NOMO-1 treated with DMSO at 0.1 percent for 48 hours (cell line): ENCODE results near the gene MAPK14.

Source experiments
- DNase-seq: peaks from one replicate; lab custom pipeline; 2025; ENCODE audit not compliant: unreplicated experiment; lab: John Stamatoyannopoulos, UW

Gene MAPK14

DNA sequence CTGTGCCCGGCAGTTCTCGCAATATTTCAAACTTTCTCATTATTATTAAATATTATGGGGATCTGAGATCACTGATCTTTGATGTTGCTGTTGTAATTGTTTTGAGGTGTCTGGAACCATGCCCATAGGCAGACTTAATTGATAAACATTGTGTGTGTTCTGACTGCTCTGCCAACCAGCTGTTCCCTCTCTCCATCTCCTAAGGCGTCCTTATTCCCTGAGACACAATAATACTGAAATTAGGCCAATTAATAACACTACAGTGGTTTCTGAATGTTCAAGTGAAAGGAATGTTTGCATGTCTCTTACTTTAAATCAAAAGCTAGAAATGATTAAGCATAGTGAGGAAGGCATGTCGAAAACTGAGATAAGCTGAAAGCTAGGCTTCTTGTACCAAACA is 7.6 kb downstream of the MAPK14 start:
- no peak for DNase-seq

- DNase-seq: peak; percentile 42
These were observed 10.7 kb downstream of the MAPK14 start for GRCh38 chr6:36038120-36038876.

GRCh38 chr6:36039112-36039511 is 11.5 kb downstream of the MAPK14 start:
- DNase-seq: no peak

GRCh38 chr6:36040958-36041357 is 13.3 kb downstream of the MAPK14 start:
- DNase-seq: no peak

GRCh38 chr6:36042618-36043260 is 15.1 kb downstream of the MAPK14 start:
- no peak for DNase-seq

- DNase-seq: peak; percentile 25
These were observed 22.0 kb downstream of the MAPK14 start for GRCh38 chr6:36049582-36049981.

DNA sequence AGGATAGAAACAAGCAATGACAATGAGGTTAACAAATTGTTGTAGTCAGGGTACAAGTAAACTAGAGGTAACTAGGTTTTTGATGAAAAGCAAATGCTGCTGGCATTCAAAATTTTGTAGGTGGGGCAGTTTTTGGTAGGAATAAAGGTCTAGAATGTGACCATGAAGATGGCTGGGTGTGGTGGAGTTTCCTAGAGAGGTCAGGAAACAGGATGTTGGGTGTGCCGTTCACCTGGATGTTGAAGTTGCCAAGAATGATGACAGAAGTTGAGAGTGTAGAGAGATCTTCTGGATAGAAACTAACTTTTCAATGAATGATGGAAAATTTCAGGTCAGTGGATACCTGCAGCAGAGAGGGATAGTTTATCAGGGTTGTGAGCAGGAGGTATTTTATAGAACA is 22.7 kb downstream of the MAPK14 start:
- DNase-seq: no peak

GRCh38 chr6:36050947-36051710 is 23.5 kb downstream of the MAPK14 start:
- no peak for DNase-seq

DNA sequence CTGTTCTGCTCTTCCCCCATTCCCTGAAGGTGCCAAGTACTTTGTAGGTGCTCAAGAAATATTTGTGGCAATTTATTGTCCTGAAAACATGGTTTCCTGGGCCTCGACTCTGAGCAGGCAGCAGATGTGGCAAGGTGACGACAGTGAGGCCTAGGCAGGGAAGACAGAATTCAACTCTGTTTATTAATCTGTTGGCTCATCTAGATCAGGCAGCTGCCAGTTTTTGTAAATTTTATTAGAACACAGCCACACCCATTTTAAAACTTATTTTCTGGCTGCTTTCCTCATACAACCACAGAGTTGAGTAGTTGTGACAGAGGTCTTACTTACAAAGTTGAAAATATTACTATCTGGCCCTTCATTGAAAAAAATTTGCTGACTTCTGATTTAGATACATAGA is 24.5 kb downstream of the MAPK14 start:
- no peak for DNase-seq

GRCh38 chr6:36053878-36054277 is 26.3 kb downstream of the MAPK14 start:
- no peak for DNase-seq

GRCh38 chr6:36054415-36054814 is 26.8 kb downstream of the MAPK14 start:
- no peak for DNase-seq

DNA sequence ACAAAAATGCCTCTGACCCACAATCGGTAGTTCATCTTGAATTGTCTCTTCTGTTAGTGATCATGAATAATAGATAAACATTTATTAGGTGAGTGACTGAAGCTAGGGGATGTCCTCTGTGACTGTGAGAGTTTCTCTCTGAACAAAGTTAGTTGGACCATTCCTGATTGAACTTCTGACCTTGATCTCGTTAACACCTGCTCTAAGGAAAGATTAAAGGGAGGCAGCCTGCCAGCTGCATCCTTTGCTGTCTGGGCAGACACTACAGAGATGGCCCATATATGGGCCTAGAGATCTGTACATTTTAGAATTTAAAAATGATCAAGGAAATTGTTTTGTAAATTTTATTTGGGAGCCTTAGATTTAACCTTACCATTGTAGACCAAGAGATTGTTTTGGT is 27.3 kb downstream of the MAPK14 start:
- no peak for DNase-seq

GRCh38 chr6:36056178-36056577 is 28.6 kb downstream of the MAPK14 start:
- DNase-seq: no peak

DNA sequence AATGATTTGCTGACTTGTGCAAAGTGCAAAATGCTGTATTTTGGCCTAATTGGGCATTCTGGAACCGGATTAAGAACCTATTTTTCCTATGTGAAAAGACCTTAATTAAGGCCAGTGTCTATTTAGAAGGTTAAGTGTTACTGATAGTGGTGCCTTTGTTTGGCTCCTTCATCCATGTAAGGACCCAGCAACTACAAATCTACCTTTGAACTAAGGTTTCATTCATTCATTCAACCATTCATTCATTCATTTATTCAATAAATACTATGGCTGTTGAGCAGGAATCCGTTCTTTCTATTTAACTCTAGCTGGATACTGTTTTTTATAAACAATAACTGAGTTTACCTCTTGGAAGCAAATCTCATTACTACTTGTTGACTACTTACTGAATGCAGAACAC is 33.6 kb downstream of the MAPK14 start:
- DNase-seq: no peak

DNA sequence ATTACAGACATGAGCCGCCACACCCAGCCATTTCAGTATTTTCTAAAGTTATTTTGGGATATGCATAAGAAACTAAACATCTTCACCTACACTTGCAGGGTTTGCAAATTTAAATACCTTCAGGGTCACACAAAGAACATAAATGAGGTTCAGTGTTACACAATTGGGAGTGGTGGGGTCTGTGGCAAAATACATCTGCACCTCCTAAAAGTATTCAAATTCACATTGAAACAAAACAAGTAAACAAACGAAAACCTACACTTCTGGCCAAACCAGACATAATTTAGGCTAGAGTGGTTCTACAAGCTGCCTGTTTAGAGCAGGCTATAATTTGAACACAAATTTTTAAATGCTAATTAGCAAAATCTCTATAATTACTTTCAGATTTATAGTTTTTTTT is 34.6 kb downstream of the MAPK14 start:
- DNase-seq: no peak

- DNase-seq: no peak
These were observed 35.9 kb downstream of the MAPK14 start for GRCh38 chr6:36063318-36064060.

GRCh38 chr6:36064770-36065396 is 37.3 kb downstream of the MAPK14 start:
- no peak for DNase-seq

GRCh38 chr6:36065916-36066315 is 38.3 kb downstream of the MAPK14 start:
- DNase-seq: no peak

DNA sequence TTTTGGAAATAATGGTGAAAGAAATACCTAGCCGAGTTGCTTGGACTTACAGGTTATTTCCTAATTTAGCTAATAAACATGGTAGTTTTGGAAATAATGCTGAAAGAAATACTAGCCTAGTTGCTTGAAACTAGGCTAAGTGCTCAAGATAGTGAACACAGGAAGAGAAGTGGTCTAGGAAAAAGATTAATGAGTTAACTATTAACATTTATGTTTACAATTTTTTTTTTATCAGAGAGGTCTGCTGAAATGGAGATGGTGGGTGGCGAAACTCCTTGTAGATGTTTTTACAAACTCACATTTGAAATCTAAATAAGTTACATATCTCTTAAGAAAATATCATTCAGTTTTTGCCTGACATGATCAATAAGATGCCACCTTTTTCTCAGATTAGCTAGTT is 39.2 kb downstream of the MAPK14 start:
- DNase-seq: no peak

DNA sequence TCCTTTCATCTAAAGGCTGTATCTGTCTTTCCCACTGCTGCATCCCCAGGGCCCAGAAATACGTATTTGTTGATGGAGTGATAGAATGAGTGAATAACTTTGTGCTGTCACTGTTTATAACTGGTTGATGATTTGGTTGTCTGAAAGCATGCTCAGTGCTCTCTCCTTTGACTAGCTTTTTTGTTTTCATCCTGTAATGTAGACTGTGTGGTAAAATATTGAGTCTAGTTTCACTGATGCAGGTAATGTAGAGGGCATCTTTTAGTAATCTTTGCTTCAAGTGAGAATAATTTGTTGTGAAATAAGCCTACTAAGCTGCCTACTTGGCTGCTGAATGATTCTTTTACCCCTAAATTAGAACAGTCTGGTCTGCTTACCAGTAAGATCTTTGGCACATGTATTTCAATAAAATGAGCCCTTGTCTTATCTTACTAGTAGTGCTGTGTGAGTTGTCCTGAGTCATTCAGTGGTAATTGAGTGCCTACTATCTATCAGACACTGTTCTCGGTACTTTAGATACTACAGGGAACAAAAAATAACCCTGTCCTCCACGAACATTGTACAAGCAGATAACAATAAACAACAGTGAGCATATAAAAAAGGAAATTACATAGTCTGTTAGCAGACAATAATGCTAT is 39.9 kb downstream of the MAPK14 start:
- DNase-seq: no peak
